GM19463 (cell line): ENCODE data around the gene HCFC1.

Experiments
- ATAC-seq: cut with Tn5 transposase; IDR thresholded peaks from one replicate; pipeline ENCODE4 v1.9.1; 2021; ENCODE audit warnings: mild to moderate bottlenecking, moderate library complexity; ENCODE audit not compliant: unreplicated experiment

The HCFC1 gene

GRCh38 chrX:153926858-153927671 is 44.6 kb downstream of the HCFC1 start:
- ATAC-seq, result peak; percentile 38

- ATAC-seq, result no peak
Observed at GRCh38 chrX:153926552-153926857, 45.1 kb downstream of the HCFC1 start.

GRCh38 chrX:153925739-153926551 is 45.7 kb downstream of the HCFC1 start, which contains the start of gene ARHGAP4:
Gene ARHGAP4 (minus strand): TSS chrX:153926264. CDS start chrX:153926202, 62 bp downstream.
- no peak for ATAC-seq

- ATAC-seq, result no peak
Observed at GRCh38 chrX:153925387-153925738, 46.3 kb downstream of the HCFC1 start.

GRCh38 chrX:153924149-153924861 is 47.3 kb downstream of the HCFC1 start:
- ATAC-seq, result no peak

GRCh38 chrX:153922932-153923857 is 48.4 kb downstream of the HCFC1 start:
- ATAC-seq, result no peak

- ATAC-seq, result no peak
Observed at GRCh38 chrX:153921511-153922446, 49.8 kb downstream of the HCFC1 start.

- ATAC-seq, result no peak
Observed at GRCh38 chrX:153921070-153921469, 50.5 kb downstream of the HCFC1 start.

GRCh38 chrX:153920546-153920945 is 51.1 kb downstream of the HCFC1 start:
- ATAC-seq, result no peak

- no peak for ATAC-seq
Observed at GRCh38 chrX:153919281-153919680, 52.3 kb downstream of the HCFC1 start.

- ATAC-seq, result no peak
Observed at GRCh38 chrX:153917869-153918268, 53.7 kb downstream of the HCFC1 start.

- ATAC-seq, result no peak
Observed at GRCh38 chrX:153913701-153914100, 57.9 kb downstream of the HCFC1 start.

- no peak for ATAC-seq
Observed at GRCh38 chrX:153913211-153913610, 58.4 kb downstream of the HCFC1 start.

GRCh38 chrX:153911798-153912197 is 59.8 kb downstream of the HCFC1 start:
- ATAC-seq, result no peak

GRCh38 chrX:153910446-153910845 is 61.2 kb downstream of the HCFC1 start:
- no peak for ATAC-seq

GRCh38 chrX:153909980-153910360 is 61.6 kb downstream of the HCFC1 start:
- ATAC-seq, result no peak

- no peak for ATAC-seq
Observed at GRCh38 chrX:153909024-153909979, 62.3 kb downstream of the HCFC1 start.

- no peak for ATAC-seq
Observed at GRCh38 chrX:153908219-153908860, 63.3 kb downstream of the HCFC1 start.
